ENCODE data around the gene EZH1.

EZH1 gene

GRCh38 chr17:42683407-42684034 is 61.3 kb downstream of the EZH1 start:
- Histone ChIP-seq H3K27me3 (ENCODE audit: control insufficient read depth in 1 of 2, insufficient read depth in 2 of 2, low read length in 2 of 2) (peaks cover 22 to 46% of the 10 kb centered on the region in 2 donors), H3K9ac (ENCODE audit: low read depth in 1 of 2, low read length in 2 of 2) (peak overlapping the region in 1 of 2 donors; percentile 32), H3K36me3 (ENCODE audit: control insufficient read depth in 1 of 2, insufficient read depth in 2 of 2, low read length in 2 of 2) (peaks cover 0 to 3% of the 10 kb centered on the region in 2 donors), H3K4me3 (ENCODE audit: low read depth in 1 of 2, low read length in 2 of 2) (peak overlapping the region; percentile 24 to 68), H3K4me1 (ENCODE audit: control insufficient read depth in 1 of 2, insufficient read depth in 2 of 2, low read length in 2 of 2) (peaks cover 42 to 59% of the 10 kb centered on the region in 2 donors), H3K27ac (ENCODE audit: low read depth, low read length) (no peak overlapping the region), H3K9me3 (ENCODE audit: control insufficient read depth in 1 of 2, low read length in 2 of 2) (no peaks in the 10 kb centered on the region)

- Histone ChIP-seq H3K4me3 (ENCODE audit: low read depth in 1 of 2, low read length in 2 of 2) (peak overlapping the region; percentile 47 to 68), H3K36me3 (ENCODE audit: control insufficient read depth in 1 of 2, insufficient read depth in 2 of 2, low read length in 2 of 2) (peaks cover 0 to 3% of the 10 kb centered on the region in 2 donors), H3K9ac (ENCODE audit: low read depth in 1 of 2, low read length in 2 of 2) (peak overlapping the region; percentile 6 to 38), H3K27ac (ENCODE audit: low read depth, low read length) (peak overlapping the region; percentile 10), H3K4me1 (ENCODE audit: control insufficient read depth in 1 of 2, insufficient read depth in 2 of 2, low read length in 2 of 2) (peaks cover 44 to 61% of the 10 kb centered on the region in 2 donors), H3K27me3 (ENCODE audit: control insufficient read depth in 1 of 2, insufficient read depth in 2 of 2, low read length in 2 of 2) (peaks cover 22 to 46% of the 10 kb centered on the region in 2 donors), H3K9me3 (ENCODE audit: control insufficient read depth in 1 of 2, low read length in 2 of 2) (no peaks in the 10 kb centered on the region)
Observed at GRCh38 chr17:42682722-42683403, 62.0 kb downstream of the EZH1 start.

- peak within 1 kb of the TSS; percentile 49 to 68 for H3K4me3 ChIP-seq (ENCODE audit: low read depth in 1 of 2, low read length in 2 of 2)
- H3K27ac ChIP-seq (ENCODE audit: low read depth, low read length) = peak within 1 kb of the TSS; percentile 10
- peaks cover 22 to 46% of the 10 kb centered on the region in 2 donors for H3K27me3 ChIP-seq (ENCODE audit: control insufficient read depth in 1 of 2, insufficient read depth in 2 of 2, low read length in 2 of 2)
- H3K4me1 ChIP-seq (ENCODE audit: control insufficient read depth in 1 of 2, insufficient read depth in 2 of 2, low read length in 2 of 2) = peaks cover 51 to 68% of the 10 kb centered on the region in 2 donors
- peak within 1 kb of the TSS; percentile 6 to 38 for H3K9ac ChIP-seq (ENCODE audit: low read depth in 1 of 2, low read length in 2 of 2)
- no peaks in the 10 kb centered on the region for H3K9me3 ChIP-seq (ENCODE audit: control insufficient read depth in 1 of 2, low read length in 2 of 2)
- H3K36me3 ChIP-seq (ENCODE audit: control insufficient read depth in 1 of 2, insufficient read depth in 2 of 2, low read length in 2 of 2) = peaks cover 0 to 3% of the 10 kb centered on the region in 2 donors
Observed at GRCh38 chr17:42681976-42682721, 62.7 kb downstream of the EZH1 start, which contains the start of gene CNTNAP1. Gene CNTNAP1 (plus strand): TSS chr17:42682531. CDS start chr17:42682830, 299 bp downstream.

GRCh38 chr17:42680331-42680808 is 64.5 kb downstream of the EZH1 start:
- Histone ChIP-seq H3K9me3 (ENCODE audit: control insufficient read depth in 1 of 2, low read length in 2 of 2) (no peaks in the 10 kb centered on the region), H3K27me3 (ENCODE audit: control insufficient read depth in 1 of 2, insufficient read depth in 2 of 2, low read length in 2 of 2) (peaks cover 17 to 32% of the 10 kb centered on the region in 2 donors), H3K4me1 (ENCODE audit: control insufficient read depth in 1 of 2, insufficient read depth in 2 of 2, low read length in 2 of 2) (peaks cover 58 to 76% of the 10 kb centered on the region in 2 donors), H3K36me3 (ENCODE audit: control insufficient read depth in 1 of 2, insufficient read depth in 2 of 2, low read length in 2 of 2) (peaks cover 0 to 3% of the 10 kb centered on the region in 2 donors), H3K27ac (ENCODE audit: low read depth, low read length) (peak overlapping the region; percentile 95), H3K4me3 (ENCODE audit: low read depth in 1 of 2, low read length in 2 of 2) (peak overlapping the region; percentile 48 to 65), H3K9ac (ENCODE audit: low read depth in 1 of 2, low read length in 2 of 2) (peak overlapping the region; percentile 73 to 74)

- Histone ChIP-seq H3K27me3 (ENCODE audit: control insufficient read depth in 1 of 2, insufficient read depth in 2 of 2, low read length in 2 of 2) (peaks cover 12 to 25% of the 10 kb centered on the region in 2 donors), H3K4me3 (ENCODE audit: low read depth in 1 of 2, low read length in 2 of 2) (peak overlapping the region; percentile 48 to 65), H3K27ac (ENCODE audit: low read depth, low read length) (peak overlapping the region; percentile 95), H3K36me3 (ENCODE audit: control insufficient read depth in 1 of 2, insufficient read depth in 2 of 2, low read length in 2 of 2) (no peaks in the 10 kb centered on the region), H3K9me3 (ENCODE audit: control insufficient read depth in 1 of 2, low read length in 2 of 2) (no peaks in the 10 kb centered on the region), H3K9ac (ENCODE audit: low read depth in 1 of 2, low read length in 2 of 2) (peak overlapping the region; percentile 73 to 74), H3K4me1 (ENCODE audit: control insufficient read depth in 1 of 2, insufficient read depth in 2 of 2, low read length in 2 of 2) (peaks cover 64 to 77% of the 10 kb centered on the region in 2 donors)
Observed at GRCh38 chr17:42679492-42680330, 65.1 kb downstream of the EZH1 start.

- peaks cover 12 to 21% of the 10 kb centered on the region in 2 donors for H3K27me3 ChIP-seq (ENCODE audit: control insufficient read depth in 1 of 2, insufficient read depth in 2 of 2, low read length in 2 of 2)
- no peaks in the 10 kb centered on the region for H3K9me3 ChIP-seq (ENCODE audit: control insufficient read depth in 1 of 2, low read length in 2 of 2)
- H3K27ac ChIP-seq (ENCODE audit: low read depth, low read length) = peak overlapping the region; percentile 95
- H3K36me3 ChIP-seq (ENCODE audit: control insufficient read depth in 1 of 2, insufficient read depth in 2 of 2, low read length in 2 of 2) = no peaks in the 10 kb centered on the region
- peaks cover 68 to 81% of the 10 kb centered on the region in 2 donors for H3K4me1 ChIP-seq (ENCODE audit: control insufficient read depth in 1 of 2, insufficient read depth in 2 of 2, low read length in 2 of 2)
- peak overlapping the region; percentile 73 to 74 for H3K9ac ChIP-seq (ENCODE audit: low read depth in 1 of 2, low read length in 2 of 2)
- peak overlapping the region; percentile 67 to 80 for H3K4me3 ChIP-seq (ENCODE audit: low read depth in 1 of 2, low read length in 2 of 2)
Observed at GRCh38 chr17:42678951-42679491, 65.8 kb downstream of the EZH1 start.

GRCh38 chr17:42677921-42678781 is 66.7 kb downstream of the EZH1 start:
- no peaks in the 10 kb centered on the region for H3K9me3 ChIP-seq (ENCODE audit: control insufficient read depth in 1 of 2, low read length in 2 of 2)

GRCh38 chr17:42677012-42677857 is 67.6 kb downstream of the EZH1 start:
- Histone ChIP-seq H3K36me3 (ENCODE audit: control insufficient read depth in 1 of 2, insufficient read depth in 2 of 2, low read length in 2 of 2) (peaks cover 0 to 3% of the 10 kb centered on the region in 2 donors), H3K4me1 (ENCODE audit: control insufficient read depth in 1 of 2, insufficient read depth in 2 of 2, low read length in 2 of 2) (peaks cover 56 to 70% of the 10 kb centered on the region in 2 donors), H3K9me3 (ENCODE audit: control insufficient read depth in 1 of 2, low read length in 2 of 2) (no peaks in the 10 kb centered on the region), H3K27me3 (ENCODE audit: control insufficient read depth in 1 of 2, insufficient read depth in 2 of 2, low read length in 2 of 2) (peaks cover 8 to 10% of the 10 kb centered on the region in 2 donors), H3K27ac (ENCODE audit: low read depth, low read length) (peak overlapping the region; percentile 94), H3K4me3 (ENCODE audit: low read depth in 1 of 2, low read length in 2 of 2) (peak overlapping the region; percentile 80), H3K9ac (ENCODE audit: low read depth in 1 of 2, low read length in 2 of 2) (peak overlapping the region; percentile 63 to 91)

More at GRCh38 chr17:42677921-42678781, 66.7 kb downstream of the EZH1 start:
- peaks cover 11 to 14% of the 10 kb centered on the region in 2 donors for H3K27me3 ChIP-seq (ENCODE audit: control insufficient read depth in 1 of 2, insufficient read depth in 2 of 2, low read length in 2 of 2)
- H3K9ac ChIP-seq (ENCODE audit: low read depth in 1 of 2, low read length in 2 of 2) = peak overlapping the region; percentile 63 to 74
- H3K4me1 ChIP-seq (ENCODE audit: control insufficient read depth in 1 of 2, insufficient read depth in 2 of 2, low read length in 2 of 2) = peaks cover 59 to 79% of the 10 kb centered on the region in 2 donors
- no peaks in the 10 kb centered on the region for H3K36me3 ChIP-seq (ENCODE audit: control insufficient read depth in 1 of 2, insufficient read depth in 2 of 2, low read length in 2 of 2)
- H3K27ac ChIP-seq (ENCODE audit: low read depth, low read length) = peak overlapping the region; percentile 94
- peak overlapping the region; percentile 67 to 80 for H3K4me3 ChIP-seq (ENCODE audit: low read depth in 1 of 2, low read length in 2 of 2)
